Stomach (tissue), 4 donors: ENCODE data around the gene RFXANK.

Experiments
- POLR2A ChIP-seq, 4 donors: fragments of 450-650 bp; IDR thresholded peaks; one replicate each; pipeline ENCODE4 v1.6.1; 2016; ENCODE audit warnings: antibody characterized with exemption in 4 of 4, control low read depth in 2 of 4, mild to moderate bottlenecking in 1 of 4, moderate library complexity in 1 of 4
- POLR2AphosphoS5 ChIP-seq, 3 donors: sonication (generic); formaldehyde crosslinking; IDR thresholded peaks; one replicate each; pipeline ENCODE4 v1.6.1; 2016; ENCODE audit warnings: antibody characterized with exemption in 3 of 3
- TF ChIP-seq, protein P1 (sequence below), 7 experiments: fragments of 450-650 bp in 4 of 7; fragments of 200-600 bp in 3 of 7; sonication (generic) in 3 of 7; IDR thresholded peaks; one replicate each; pipeline ENCODE4 v1.5.1; 2016 to 2019; ENCODE audit warnings: antibody characterized with exemption in 7 of 7, control low read depth in 2 of 7, mild to moderate bottlenecking in 1 of 7

DNA sequence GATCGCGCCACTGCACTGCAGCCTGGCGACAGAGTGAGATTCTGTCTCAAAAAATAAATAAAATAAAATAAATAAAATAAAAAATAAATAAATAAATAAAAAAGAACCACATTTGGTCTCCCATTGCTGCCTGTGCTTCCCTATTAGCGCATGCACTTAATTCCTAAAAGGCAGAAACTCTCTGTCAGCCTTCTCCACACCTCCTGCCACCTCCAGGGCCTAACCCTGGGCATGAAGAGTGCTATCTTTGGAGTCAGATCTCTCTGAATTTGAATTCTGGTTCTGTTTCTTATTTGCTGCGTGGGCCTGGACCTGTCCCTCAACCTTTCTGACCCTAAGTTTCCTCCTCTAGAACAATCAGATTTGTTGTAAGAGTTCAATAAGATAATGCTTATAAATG, 31.0 kb downstream of the RFXANK start:
- TF ChIP-seq, protein P1, sequence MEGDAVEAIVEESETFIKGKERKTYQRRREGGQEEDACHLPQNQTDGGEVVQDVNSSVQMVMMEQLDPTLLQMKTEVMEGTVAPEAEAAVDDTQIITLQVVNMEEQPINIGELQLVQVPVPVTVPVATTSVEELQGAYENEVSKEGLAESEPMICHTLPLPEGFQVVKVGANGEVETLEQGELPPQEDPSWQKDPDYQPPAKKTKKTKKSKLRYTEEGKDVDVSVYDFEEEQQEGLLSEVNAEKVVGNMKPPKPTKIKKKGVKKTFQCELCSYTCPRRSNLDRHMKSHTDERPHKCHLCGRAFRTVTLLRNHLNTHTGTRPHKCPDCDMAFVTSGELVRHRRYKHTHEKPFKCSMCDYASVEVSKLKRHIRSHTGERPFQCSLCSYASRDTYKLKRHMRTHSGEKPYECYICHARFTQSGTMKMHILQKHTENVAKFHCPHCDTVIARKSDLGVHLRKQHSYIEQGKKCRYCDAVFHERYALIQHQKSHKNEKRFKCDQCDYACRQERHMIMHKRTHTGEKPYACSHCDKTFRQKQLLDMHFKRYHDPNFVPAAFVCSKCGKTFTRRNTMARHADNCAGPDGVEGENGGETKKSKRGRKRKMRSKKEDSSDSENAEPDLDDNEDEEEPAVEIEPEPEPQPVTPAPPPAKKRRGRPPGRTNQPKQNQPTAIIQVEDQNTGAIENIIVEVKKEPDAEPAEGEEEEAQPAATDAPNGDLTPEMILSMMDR (IDR thresholded peaks at IDR 0.05): no peak
- TF ChIP-seq POLR2AphosphoS5 (IDR thresholded peaks at IDR 0.05) (no peak), POLR2A (IDR thresholded peaks at IDR 0.05) (no peak)
